OCI-LY1 (cell line): ENCODE results near the gene PLEKHH3.

Source experiments
- H2AFZ ChIP-seq: fragments of 200-600 bp; sonication (generic), shearing (Covaris generic); 2 replicates; pipeline ENCODE4 v1.6.0; 2014; ENCODE audit warnings: antibody characterized with exemption, mild to moderate bottlenecking, low read length
- H3F3A ChIP-seq: fragments of 200-600 bp; sonication (generic), shearing (Covaris generic); 2 replicates; pipeline ENCODE4 v1.6.0; 2014; ENCODE audit warnings: mild to moderate bottlenecking, antibody characterized with exemption, low read length, moderate library complexity; ENCODE audit not compliant: insufficient read depth
- H3K27ac ChIP-seq: fragments of 200-600 bp; sonication (generic); 2 replicates; pipeline ENCODE4 v1.5.1; 2014; ENCODE audit warnings: low read length, mixed run types, mild to moderate bottlenecking, low read depth; ENCODE audit not compliant: poor library complexity, severe bottlenecking
- H3K27me3 ChIP-seq: fragments of 200-600 bp; sonication (generic); 2 replicates; pipeline ENCODE4 v1.6.0; 2014; ENCODE audit warnings: antibody characterized with exemption, mild to moderate bottlenecking, low read length, moderate library complexity; ENCODE audit not compliant: insufficient read depth
- H3K36me3 ChIP-seq: fragments of 200-600 bp; sonication (generic); 2 replicates; pipeline ENCODE4 v1.6.1; 2014; ENCODE audit warnings: mild to moderate bottlenecking, antibody characterized with exemption, low read length, moderate library complexity, mixed read lengths; ENCODE audit not compliant: insufficient read depth
- H3K4me1 ChIP-seq: fragments of 200-600 bp; sonication (generic); 2 replicates; pipeline ENCODE4 v1.5.1; 2014; ENCODE audit warnings: mild to moderate bottlenecking, low read length, moderate library complexity; ENCODE audit not compliant: insufficient read depth, severe bottlenecking
- H3K4me2 ChIP-seq: fragments of 200-600 bp; sonication (generic), shearing (Covaris generic); 2 replicates; pipeline ENCODE4 v1.6.1; 2014; ENCODE audit warnings: low read length
- H3K4me3 ChIP-seq: fragments of 200-600 bp; sonication (generic); 2 replicates; pipeline ENCODE4 v1.5.1; 2014; ENCODE audit warnings: low read length, low read depth, mild to moderate bottlenecking, mixed read lengths; ENCODE audit not compliant: poor library complexity, severe bottlenecking
- H3K79me2 ChIP-seq: fragments of 200-600 bp; shearing (Covaris generic); 2 replicates; pipeline ENCODE4 v1.6.1; 2016; ENCODE audit warnings: mixed run types, low read length, mixed read lengths; ENCODE audit not compliant: insufficient read depth
- H3K9ac ChIP-seq: fragments of 200-600 bp; sonication (generic), shearing (Covaris generic); 2 replicates; pipeline ENCODE4 v1.6.1; 2014; ENCODE audit warnings: mild to moderate bottlenecking, low read length, mixed read lengths
- H3K9me2 ChIP-seq: fragments of 200-600 bp; sonication (generic), shearing (Covaris generic); 2 replicates; pipeline ENCODE4 v1.6.1; 2014; ENCODE audit warnings: low read depth, mild to moderate bottlenecking, low read length, mixed read lengths
- H3K9me3 ChIP-seq: fragments of 200-600 bp; shearing (Covaris generic); 2 replicates; pipeline ENCODE4 v1.6.1; 2014; ENCODE audit warnings: low read length, mixed read lengths
- H4K20me1 ChIP-seq: fragments of 200-600 bp; sonication (generic), shearing (Covaris generic); 2 replicates; pipeline ENCODE4 v1.6.0; 2016; ENCODE audit warnings: mild to moderate bottlenecking, low read length; ENCODE audit not compliant: insufficient read depth
- EZH2 ChIP-seq: fragments of 200-600 bp; sonication (generic), shearing (Covaris generic); IDR thresholded peaks from 2 replicates; pipeline ENCODE4 v1.8.0; 2017; ENCODE audit warnings: borderline replicate concordance, mixed run types, mild to moderate bottlenecking, antibody characterized with exemption, low read length, moderate library complexity, mixed read lengths
- TF ChIP-seq, protein P1 (sequence below): fragments of 200-600 bp; sonication (generic), shearing (Covaris generic); IDR thresholded peaks from 2 replicates; pipeline ENCODE4 v1.5.1; 2017; ENCODE audit warnings: mild to moderate bottlenecking, antibody characterized with exemption, low read length, moderate library complexity, mixed read lengths

The PLEKHH3 gene

DNA sequence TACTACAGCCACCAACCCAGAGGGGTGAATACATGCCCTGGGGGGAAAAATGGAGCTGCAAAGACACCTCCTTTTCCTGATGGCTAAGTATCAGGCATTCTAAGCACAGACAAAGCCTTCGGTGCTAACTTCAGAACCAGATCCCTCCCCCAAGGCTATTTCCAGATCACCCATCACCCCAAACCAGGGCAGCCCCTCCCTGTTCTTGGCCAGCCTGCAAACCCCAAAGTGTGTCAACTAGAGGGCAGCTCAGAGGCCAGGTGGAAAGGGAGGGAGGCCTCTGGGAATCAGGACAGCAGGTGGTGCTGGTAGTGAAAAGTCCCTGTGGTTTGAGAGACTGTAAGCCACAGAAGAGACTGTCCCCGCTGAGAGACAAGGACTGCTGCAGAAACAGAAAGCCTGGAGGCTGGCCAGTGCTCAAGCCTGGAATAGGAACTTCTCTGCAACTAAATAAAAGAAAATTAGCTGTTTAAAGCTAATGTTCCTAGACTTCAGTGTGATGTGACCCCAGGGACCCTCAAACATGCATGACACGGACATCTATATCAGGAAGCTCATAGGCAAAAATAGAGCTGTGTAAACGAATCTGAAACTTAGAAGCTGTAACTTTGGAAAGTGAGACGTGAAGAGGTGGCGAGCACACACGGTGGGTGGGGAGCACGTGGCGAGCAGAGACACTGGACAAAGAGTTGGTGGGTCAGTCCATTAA, 58.2 kb downstream of the PLEKHH3 start:
- peak overlapping the region; percentile 26 for H3K27ac ChIP-seq
- no peaks in the 10 kb centered on the region for H3F3A ChIP-seq
- H3K9me3 ChIP-seq = no peaks in the 10 kb centered on the region
- no peak overlapping the region for H3K4me2 ChIP-seq
- TF ChIP-seq, protein P1, sequence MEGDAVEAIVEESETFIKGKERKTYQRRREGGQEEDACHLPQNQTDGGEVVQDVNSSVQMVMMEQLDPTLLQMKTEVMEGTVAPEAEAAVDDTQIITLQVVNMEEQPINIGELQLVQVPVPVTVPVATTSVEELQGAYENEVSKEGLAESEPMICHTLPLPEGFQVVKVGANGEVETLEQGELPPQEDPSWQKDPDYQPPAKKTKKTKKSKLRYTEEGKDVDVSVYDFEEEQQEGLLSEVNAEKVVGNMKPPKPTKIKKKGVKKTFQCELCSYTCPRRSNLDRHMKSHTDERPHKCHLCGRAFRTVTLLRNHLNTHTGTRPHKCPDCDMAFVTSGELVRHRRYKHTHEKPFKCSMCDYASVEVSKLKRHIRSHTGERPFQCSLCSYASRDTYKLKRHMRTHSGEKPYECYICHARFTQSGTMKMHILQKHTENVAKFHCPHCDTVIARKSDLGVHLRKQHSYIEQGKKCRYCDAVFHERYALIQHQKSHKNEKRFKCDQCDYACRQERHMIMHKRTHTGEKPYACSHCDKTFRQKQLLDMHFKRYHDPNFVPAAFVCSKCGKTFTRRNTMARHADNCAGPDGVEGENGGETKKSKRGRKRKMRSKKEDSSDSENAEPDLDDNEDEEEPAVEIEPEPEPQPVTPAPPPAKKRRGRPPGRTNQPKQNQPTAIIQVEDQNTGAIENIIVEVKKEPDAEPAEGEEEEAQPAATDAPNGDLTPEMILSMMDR = peak; percentile 14; the same call in 1 of the 2 replicates
- TF ChIP-seq EZH2 = no peak
- peaks cover 11% of the 10 kb centered on the region for H3K4me1 ChIP-seq
- no peaks in the 10 kb centered on the region for H3K9me2 ChIP-seq
- no peaks in the 10 kb centered on the region for H3K79me2 ChIP-seq
- no peak overlapping the region for H3K4me3 ChIP-seq
- peaks cover 24% of the 10 kb centered on the region for H3K36me3 ChIP-seq
- H3K27me3 ChIP-seq = no peaks in the 10 kb centered on the region
- H4K20me1 ChIP-seq = no peaks in the 10 kb centered on the region
- H3K9ac ChIP-seq = no peak overlapping the region
- no peak overlapping the region for H2AFZ ChIP-seq

DNA sequence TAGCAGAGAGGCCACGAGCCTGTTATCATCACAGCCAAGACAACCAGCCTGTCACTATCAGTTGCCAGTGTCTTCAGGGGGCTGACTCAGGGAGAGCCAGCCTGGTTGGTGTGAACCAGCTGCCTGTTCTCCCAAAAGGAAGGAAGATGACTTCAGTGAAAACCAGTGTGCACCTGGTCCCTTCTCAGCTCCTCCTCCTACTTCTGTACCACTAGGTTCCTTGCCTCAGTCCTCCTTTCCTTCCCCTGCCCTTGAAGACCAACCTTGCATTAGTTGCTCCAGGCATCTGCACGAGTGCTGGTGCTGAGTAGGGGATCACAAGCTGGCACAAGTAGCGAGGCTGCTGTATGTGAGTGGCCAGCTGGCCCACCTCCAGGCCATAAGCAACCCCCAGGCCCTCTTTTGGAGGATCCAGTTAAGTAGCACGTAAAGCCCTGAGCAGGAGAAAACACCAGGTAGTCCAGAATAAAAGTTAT, 58.8 kb downstream of the PLEKHH3 start:
- Histone ChIP-seq H3K9me3 (no peaks in the 10 kb centered on the region), H4K20me1 (no peaks in the 10 kb centered on the region), H2AFZ (no peak overlapping the region), H3K27me3 (no peaks in the 10 kb centered on the region), H3K4me2 (no peak overlapping the region), H3K79me2 (no peaks in the 10 kb centered on the region), H3K9me2 (no peaks in the 10 kb centered on the region), H3K36me3 (peaks cover 30% of the 10 kb centered on the region), H3K4me1 (peaks cover 11% of the 10 kb centered on the region), H3K27ac (peak overlapping the region; percentile 26), H3K4me3 (no peak overlapping the region), H3K9ac (no peak overlapping the region), H3F3A (no peaks in the 10 kb centered on the region)
- TF ChIP-seq, protein P1 = no peak
- no peak for TF ChIP-seq EZH2
